ENCODE data around the gene KCNK18.

DNA sequence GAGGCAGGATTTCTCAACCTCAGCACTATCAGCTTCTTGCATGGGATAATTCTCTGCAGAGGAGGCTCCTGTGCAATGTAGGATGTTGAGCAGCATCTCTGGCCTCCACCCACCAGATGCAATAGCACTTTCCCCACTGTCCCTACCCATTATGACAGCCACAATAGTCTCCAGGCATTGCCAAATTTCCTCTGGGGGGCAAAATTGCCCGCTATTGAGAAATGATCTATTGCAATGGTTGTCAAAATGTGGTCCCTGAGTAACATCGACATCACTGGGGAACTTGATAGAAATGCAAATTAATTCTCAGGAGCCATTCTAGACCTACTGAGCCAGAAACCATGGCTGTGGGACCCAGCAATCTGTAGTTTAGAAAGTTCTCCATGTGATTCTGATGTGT lies 7.0 kb downstream of the KCNK18 start:
- TF ChIP-seq, protein P1, sequence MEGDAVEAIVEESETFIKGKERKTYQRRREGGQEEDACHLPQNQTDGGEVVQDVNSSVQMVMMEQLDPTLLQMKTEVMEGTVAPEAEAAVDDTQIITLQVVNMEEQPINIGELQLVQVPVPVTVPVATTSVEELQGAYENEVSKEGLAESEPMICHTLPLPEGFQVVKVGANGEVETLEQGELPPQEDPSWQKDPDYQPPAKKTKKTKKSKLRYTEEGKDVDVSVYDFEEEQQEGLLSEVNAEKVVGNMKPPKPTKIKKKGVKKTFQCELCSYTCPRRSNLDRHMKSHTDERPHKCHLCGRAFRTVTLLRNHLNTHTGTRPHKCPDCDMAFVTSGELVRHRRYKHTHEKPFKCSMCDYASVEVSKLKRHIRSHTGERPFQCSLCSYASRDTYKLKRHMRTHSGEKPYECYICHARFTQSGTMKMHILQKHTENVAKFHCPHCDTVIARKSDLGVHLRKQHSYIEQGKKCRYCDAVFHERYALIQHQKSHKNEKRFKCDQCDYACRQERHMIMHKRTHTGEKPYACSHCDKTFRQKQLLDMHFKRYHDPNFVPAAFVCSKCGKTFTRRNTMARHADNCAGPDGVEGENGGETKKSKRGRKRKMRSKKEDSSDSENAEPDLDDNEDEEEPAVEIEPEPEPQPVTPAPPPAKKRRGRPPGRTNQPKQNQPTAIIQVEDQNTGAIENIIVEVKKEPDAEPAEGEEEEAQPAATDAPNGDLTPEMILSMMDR (conservative IDR thresholded peaks at IDR 0.05; ENCODE audit: low read depth in 2 of 2), result no peak
- no peak for TF ChIP-seq EZH2 (IDR thresholded peaks at IDR 0.05; ENCODE audit: low read depth, unreplicated experiment)
- TF ChIP-seq EZH2phosphoT487 (IDR thresholded peaks at IDR 0.05; ENCODE audit: unreplicated experiment), result no peak
- TF ChIP-seq CREB1 (CRISPR knock-in tag; IDR thresholded peaks at IDR 0.05; ENCODE audit: low read depth), result no peak
- no peak for TF ChIP-seq POLR2AphosphoS5 (IDR thresholded peaks at IDR 0.05; ENCODE audit: low read depth)
- no peak for TF ChIP-seq JUNB (IDR thresholded peaks at IDR 0.05; ENCODE audit: unreplicated experiment)
- TF ChIP-seq, protein P2, sequence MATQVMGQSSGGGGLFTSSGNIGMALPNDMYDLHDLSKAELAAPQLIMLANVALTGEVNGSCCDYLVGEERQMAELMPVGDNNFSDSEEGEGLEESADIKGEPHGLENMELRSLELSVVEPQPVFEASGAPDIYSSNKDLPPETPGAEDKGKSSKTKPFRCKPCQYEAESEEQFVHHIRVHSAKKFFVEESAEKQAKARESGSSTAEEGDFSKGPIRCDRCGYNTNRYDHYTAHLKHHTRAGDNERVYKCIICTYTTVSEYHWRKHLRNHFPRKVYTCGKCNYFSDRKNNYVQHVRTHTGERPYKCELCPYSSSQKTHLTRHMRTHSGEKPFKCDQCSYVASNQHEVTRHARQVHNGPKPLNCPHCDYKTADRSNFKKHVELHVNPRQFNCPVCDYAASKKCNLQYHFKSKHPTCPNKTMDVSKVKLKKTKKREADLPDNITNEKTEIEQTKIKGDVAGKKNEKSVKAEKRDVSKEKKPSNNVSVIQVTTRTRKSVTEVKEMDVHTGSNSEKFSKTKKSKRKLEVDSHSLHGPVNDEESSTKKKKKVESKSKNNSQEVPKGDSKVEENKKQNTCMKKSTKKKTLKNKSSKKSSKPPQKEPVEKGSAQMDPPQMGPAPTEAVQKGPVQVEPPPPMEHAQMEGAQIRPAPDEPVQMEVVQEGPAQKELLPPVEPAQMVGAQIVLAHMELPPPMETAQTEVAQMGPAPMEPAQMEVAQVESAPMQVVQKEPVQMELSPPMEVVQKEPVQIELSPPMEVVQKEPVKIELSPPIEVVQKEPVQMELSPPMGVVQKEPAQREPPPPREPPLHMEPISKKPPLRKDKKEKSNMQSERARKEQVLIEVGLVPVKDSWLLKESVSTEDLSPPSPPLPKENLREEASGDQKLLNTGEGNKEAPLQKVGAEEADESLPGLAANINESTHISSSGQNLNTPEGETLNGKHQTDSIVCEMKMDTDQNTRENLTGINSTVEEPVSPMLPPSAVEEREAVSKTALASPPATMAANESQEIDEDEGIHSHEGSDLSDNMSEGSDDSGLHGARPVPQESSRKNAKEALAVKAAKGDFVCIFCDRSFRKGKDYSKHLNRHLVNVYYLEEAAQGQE (IDR thresholded peaks at IDR 0.05; ENCODE audit: unreplicated experiment), result no peak
- no peak for TF ChIP-seq ZNF114 (CRISPR knock-in tag; IDR thresholded peaks at IDR 0.05)
- TF ChIP-seq, protein P3, sequence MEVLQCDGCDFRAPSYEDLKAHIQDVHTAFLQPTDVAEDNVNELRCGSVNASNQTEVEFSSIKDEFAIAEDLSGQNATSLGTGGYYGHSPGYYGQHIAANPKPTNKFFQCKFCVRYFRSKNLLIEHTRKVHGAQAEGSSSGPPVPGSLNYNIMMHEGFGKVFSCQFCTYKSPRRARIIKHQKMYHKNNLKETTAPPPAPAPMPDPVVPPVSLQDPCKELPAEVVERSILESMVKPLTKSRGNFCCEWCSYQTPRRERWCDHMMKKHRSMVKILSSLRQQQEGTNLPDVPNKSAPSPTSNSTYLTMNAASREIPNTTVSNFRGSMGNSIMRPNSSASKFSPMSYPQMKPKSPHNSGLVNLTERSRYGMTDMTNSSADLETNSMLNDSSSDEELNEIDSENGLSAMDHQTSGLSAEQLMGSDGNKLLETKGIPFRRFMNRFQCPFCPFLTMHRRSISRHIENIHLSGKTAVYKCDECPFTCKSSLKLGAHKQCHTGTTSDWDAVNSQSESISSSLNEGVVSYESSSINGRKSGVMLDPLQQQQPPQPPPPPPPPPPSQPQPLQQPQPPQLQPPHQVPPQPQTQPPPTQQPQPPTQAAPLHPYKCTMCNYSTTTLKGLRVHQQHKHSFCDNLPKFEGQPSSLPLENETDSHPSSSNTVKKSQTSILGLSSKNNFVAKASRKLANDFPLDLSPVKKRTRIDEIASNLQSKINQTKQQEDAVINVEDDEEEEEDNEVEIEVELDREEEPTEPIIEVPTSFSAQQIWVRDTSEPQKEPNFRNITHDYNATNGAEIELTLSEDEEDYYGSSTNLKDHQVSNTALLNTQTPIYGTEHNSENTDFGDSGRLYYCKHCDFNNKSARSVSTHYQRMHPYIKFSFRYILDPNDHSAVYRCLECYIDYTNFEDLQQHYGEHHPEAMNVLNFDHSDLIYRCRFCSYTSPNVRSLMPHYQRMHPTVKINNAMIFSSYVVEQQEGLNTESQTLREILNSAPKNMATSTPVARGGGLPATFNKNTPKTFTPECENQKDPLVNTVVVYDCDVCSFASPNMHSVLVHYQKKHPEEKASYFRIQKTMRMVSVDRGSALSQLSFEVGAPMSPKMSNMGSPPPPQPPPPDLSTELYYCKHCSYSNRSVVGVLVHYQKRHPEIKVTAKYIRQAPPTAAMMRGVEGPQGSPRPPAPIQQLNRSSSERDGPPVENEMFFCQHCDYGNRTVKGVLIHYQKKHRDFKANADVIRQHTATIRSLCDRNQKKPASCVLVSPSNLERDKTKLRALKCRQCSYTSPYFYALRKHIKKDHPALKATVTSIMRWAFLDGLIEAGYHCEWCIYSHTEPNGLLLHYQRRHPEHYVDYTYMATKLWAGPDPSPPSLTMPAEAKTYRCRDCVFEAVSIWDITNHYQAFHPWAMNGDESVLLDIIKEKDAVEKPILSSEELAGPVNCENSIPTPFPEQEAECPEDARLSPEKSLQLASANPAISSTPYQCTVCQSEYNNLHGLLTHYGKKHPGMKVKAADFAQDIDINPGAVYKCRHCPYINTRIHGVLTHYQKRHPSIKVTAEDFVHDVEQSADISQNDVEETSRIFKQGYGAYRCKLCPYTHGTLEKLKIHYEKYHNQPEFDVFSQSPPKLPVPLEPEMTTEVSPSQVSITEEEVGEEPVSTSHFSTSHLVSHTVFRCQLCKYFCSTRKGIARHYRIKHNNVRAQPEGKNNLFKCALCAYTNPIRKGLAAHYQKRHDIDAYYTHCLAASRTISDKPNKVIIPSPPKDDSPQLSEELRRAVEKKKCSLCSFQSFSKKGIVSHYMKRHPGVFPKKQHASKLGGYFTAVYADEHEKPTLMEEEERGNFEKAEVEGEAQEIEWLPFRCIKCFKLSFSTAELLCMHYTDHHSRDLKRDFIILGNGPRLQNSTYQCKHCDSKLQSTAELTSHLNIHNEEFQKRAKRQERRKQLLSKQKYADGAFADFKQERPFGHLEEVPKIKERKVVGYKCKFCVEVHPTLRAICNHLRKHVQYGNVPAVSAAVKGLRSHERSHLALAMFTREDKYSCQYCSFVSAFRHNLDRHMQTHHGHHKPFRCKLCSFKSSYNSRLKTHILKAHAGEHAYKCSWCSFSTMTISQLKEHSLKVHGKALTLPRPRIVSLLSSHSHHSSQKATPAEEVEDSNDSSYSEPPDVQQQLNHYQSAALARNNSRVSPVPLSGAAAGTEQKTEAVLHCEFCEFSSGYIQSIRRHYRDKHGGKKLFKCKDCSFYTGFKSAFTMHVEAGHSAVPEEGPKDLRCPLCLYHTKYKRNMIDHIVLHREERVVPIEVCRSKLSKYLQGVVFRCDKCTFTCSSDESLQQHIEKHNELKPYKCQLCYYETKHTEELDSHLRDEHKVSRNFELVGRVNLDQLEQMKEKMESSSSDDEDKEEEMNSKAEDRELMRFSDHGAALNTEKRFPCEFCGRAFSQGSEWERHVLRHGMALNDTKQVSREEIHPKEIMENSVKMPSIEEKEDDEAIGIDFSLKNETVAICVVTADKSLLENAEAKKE (CRISPR knock-in tag; IDR thresholded peaks at IDR 0.05), result no peak
